Lung (tissue), 12 donors: ENCODE results near the gene SH3GL1. TPM values are rescaled to one million over a fixed set of nuclear protein-coding genes. Genes with fewer than 3 reads are reported as not detected.

ENCODE experiments used
- ATAC-seq: fragments of 200-7000 bp; cut with Tn5 transposase; one replicate; pipeline ENCODE4 v1.9.1; 2020; ENCODE audit warnings: moderate number of reproducible peaks; ENCODE audit not compliant: insufficient read depth, low FRiP score
- DNase-seq, 3 donors: peaks; one replicate each; pipeline ENCODE4 v3.0.0-alpha.2; 2013 to 2017
- H3K27ac ChIP-seq, 2 donors: one replicate each; pipeline ENCODE4 v1.5.1; 2013; ENCODE audit warnings: mild to moderate bottlenecking in 2 of 2, moderate library complexity in 2 of 2, control low read depth in 1 of 2, inconsistent platforms in 1 of 2, low read depth in 1 of 2, low read length in 1 of 2
- H3K27me3 ChIP-seq, 3 donors: one replicate each; pipeline ENCODE4 v1.5.1; 2013; ENCODE audit warnings: low read length in 2 of 3; ENCODE audit not compliant: control insufficient read depth in 3 of 3, insufficient read depth in 3 of 3
- H3K36me3 ChIP-seq, 4 donors: one replicate each; pipeline ENCODE4 v1.5.1; 2013; ENCODE audit warnings: low read length in 4 of 4, mild to moderate bottlenecking in 1 of 4, moderate library complexity in 1 of 4; ENCODE audit not compliant: control insufficient read depth in 4 of 4, insufficient read depth in 4 of 4
- H3K4me1 ChIP-seq, 5 donors: one replicate each; pipeline ENCODE4 v1.5.1; 2013; ENCODE audit warnings: low read length in 5 of 5, mild to moderate bottlenecking in 2 of 5, moderate library complexity in 1 of 5; ENCODE audit not compliant: control insufficient read depth in 5 of 5, insufficient read depth in 5 of 5
- H3K4me3 ChIP-seq: one replicate; pipeline ENCODE4 v1.5.1; 2013; ENCODE audit warnings: mild to moderate bottlenecking, control low read depth, moderate library complexity
- H3K9ac ChIP-seq, 2 donors: one replicate each; pipeline ENCODE4 v1.5.1; 2013; ENCODE audit warnings: low read length in 2 of 2, control low read depth in 1 of 2; ENCODE audit not compliant: insufficient read depth in 1 of 2
- H3K9me3 ChIP-seq, 4 donors: one replicate each; pipeline ENCODE4 v1.5.1; 2013; ENCODE audit warnings: low read length in 3 of 4, mild to moderate bottlenecking in 1 of 4, moderate library complexity in 1 of 4; ENCODE audit not compliant: control insufficient read depth in 4 of 4, insufficient read depth in 3 of 4
- WGBS, 2 donors: extraction: QIAGEN DNeasy Blood & Tissue Kit; methylation state at CpG; one replicate each; pipeline ENCODE4 v1.1.7; 2013; 5-methylcytosine and 5-hydroxymethylcytosine counted together
- polyA plus RNA-seq, 2 donors: library from polyadenylated mRNA; stranded (reverse); fragments of 200-250 nt; gene quantifications; one replicate each; pipeline ENCODE4 v1.2.1, GENCODE V29; 2013
- total RNA-seq, 2 donors: library from RNA; depleted of rRNA in 1 of 2; stranded (reverse); fragments of >200 nt in 1 of 2; gene quantifications; one replicate each; pipeline ENCODE4 v1.2.1, GENCODE V29; 2014 to 2021
- TF ChIP-seq, protein P1 (sequence below): IDR thresholded peaks from 2 replicates; pipeline ENCODE4 v1.5.1; 2012; ENCODE audit warnings: mild to moderate bottlenecking; ENCODE audit errors: control extremely low read depth, extremely low read depth
- donor health status: control.
- donor health status: control.
- donor health status: Bipolar disorder and iron deficiency.
- donor health status: healthy.
- donor health status: DM: yes; HTN: yes; CAD: no.

Gene SH3GL1
- total and polyA plus RNA-seq, 4 donors = 30.6 to 68.6 (median 59.2) TPM

DNA sequence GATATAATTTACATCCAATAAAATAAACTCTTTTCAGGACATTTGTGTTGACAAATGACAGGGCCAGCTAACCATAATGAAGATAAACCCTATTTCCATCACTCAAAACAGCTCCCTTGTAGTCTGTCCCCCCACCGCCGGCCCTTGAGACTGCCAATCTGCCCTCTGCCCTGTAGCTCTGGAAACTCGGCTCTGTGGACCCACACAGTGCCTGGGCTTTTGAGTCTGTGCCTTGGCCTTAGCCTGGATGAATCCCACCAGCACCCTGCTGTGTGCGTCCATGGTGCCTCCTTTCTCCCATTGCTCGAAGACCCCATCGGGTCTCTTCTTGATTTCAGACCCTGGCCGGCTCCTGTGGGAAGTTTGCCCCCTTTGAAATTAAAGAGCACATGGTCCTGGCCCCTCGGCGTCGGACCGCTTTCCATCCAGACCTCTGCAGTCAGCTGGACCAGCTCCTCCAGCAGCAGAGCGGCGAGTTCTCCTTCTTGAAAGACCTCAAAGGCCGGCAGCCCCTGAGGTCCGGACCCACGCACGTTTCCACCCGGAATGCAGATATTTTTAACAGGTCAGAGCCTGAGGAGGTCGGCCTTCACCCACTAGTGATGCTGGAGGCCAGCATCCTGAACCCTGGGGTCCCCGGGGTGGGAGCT is 28.1 kb upstream of the SH3GL1 start:
- H3K36me3 ChIP-seq = peaks cover 2 to 18% (median 7%) of the 10 kb centered on the region in 4 donors
- H3K9ac ChIP-seq = no peak overlapping the region
- 93 to 94% methylated on average over 20 of the region's 20 CpGs for WGBS, 2 donors
- H3K27me3 ChIP-seq = no peaks in the 10 kb centered on the region
- H3K4me1 ChIP-seq = peaks cover 0 to 31% (median 13%) of the 10 kb centered on the region in 5 donors
- ATAC-seq (no peak), DNase-seq (no peak)
- no peak overlapping the region for H3K27ac ChIP-seq
- H3K4me3 ChIP-seq = no peak overlapping the region
- peaks cover 0 to 2% (median 0%) of the 10 kb centered on the region in 4 donors for H3K9me3 ChIP-seq
- TF ChIP-seq, protein P1, sequence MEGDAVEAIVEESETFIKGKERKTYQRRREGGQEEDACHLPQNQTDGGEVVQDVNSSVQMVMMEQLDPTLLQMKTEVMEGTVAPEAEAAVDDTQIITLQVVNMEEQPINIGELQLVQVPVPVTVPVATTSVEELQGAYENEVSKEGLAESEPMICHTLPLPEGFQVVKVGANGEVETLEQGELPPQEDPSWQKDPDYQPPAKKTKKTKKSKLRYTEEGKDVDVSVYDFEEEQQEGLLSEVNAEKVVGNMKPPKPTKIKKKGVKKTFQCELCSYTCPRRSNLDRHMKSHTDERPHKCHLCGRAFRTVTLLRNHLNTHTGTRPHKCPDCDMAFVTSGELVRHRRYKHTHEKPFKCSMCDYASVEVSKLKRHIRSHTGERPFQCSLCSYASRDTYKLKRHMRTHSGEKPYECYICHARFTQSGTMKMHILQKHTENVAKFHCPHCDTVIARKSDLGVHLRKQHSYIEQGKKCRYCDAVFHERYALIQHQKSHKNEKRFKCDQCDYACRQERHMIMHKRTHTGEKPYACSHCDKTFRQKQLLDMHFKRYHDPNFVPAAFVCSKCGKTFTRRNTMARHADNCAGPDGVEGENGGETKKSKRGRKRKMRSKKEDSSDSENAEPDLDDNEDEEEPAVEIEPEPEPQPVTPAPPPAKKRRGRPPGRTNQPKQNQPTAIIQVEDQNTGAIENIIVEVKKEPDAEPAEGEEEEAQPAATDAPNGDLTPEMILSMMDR = no peak

DNA sequence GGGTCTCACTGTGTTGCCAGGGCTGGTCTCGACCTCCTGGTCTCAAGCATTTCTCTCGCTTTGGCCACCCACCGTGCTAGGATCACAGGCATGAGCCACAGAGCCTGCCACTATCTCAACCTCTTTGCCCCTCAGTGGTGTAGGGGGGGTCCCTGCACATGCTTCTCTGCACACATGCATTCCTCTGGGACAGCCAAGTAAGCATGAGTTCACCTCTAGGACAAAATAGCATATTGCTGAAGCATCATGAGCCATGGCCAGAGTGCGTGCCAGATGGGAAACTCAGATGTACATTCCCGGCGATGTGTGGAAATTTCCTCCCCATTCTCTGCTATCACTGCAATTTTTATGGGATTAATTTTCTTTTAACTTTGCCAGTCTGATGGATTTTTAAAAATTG is 25.2 kb upstream of the SH3GL1 start:
- peaks cover 0 to 15% (median 4%) of the 10 kb centered on the region in 4 donors for H3K36me3 ChIP-seq

DNA sequence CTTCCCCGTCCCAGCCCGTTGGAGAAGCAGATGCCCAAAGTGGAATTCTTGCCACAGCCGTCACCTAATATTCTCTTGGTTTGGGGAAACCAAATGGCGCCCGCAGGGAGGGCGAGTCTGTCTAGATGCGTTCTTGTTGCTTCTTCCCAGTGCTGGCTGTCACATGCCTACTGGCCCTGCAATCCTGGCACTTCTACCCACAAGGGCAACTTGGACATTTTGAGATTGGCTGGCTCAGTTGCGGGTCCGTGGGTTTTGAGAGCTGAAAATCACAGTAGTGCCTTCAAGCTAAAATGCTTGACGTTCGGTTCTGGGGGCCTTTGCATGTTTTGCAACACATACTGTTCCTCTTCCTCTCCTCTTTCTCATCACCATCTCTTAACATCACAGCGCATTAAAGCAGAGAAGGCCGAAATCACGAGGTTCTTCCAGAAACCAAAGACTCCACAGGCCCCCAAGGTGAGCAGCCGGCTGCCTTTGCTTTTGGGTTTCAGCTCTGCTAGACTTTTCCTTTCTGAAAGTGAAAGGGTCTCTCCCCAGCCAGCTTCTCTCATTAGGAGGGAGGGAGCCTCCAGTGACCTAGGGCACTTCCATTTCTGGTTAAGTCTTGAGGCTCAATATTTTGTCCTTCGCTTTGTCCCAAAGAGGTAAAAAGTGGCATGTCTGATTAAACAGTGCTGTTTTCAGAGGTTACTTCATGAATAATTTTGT is 23.2 kb upstream of the SH3GL1 start:
- no peaks in the 10 kb centered on the region for H3K9me3 ChIP-seq
- DNase-seq (no peak), ATAC-seq (no peak)
- H3K36me3 ChIP-seq = peaks cover 0 to 9% (median 5%) of the 10 kb centered on the region in 4 donors
- peaks cover 0 to 19% (median 9%) of the 10 kb centered on the region in 5 donors for H3K4me1 ChIP-seq
- TF ChIP-seq, protein P1 = no peak
- H3K27me3 ChIP-seq = no peaks in the 10 kb centered on the region
- no peak overlapping the region for H3K4me3 ChIP-seq
- H3K9ac ChIP-seq = no peak overlapping the region
- WGBS, 2 donors = 78 to 91% methylated on average over 16 of the region's 16 CpGs
- H3K27ac ChIP-seq = no peak overlapping the region

More for the DNA sequence above, 25.2 kb upstream of the SH3GL1 start:
- ATAC-seq (no peak), DNase-seq (peak in 1 of 3 donors; percentile 53)
- 90 to 91% methylated on average over 6 of the region's 6 CpGs for WGBS, 2 donors
- Histone ChIP-seq H3K9ac (no peak overlapping the region), H3K9me3 (peaks cover 0 to 2% (median 0%) of the 10 kb centered on the region in 4 donors), H3K27me3 (no peaks in the 10 kb centered on the region), H3K27ac (no peak overlapping the region), H3K4me1 (peaks cover 0 to 30% (median 13%) of the 10 kb centered on the region in 5 donors), H3K4me3 (no peak overlapping the region)
- TF ChIP-seq, protein P1 = no peak
